GM03348 (cell line): ENCODE measurements around the gene PODN.
A peak's percentile ranks its signal among the peaks of the same experiment; 100 is the strongest.

ENCODE experiments used
- DNase-seq: peaks from one replicate; pipeline ENCODE4 v3.0.0; 2012; ENCODE audit warnings: low spot score

The PODN gene

GRCh38 chr1:53114581-53115400 lies 52.8 kb downstream of the PODN start:
- DNase-seq: no peak

- no peak for DNase-seq
These were observed 53.6 kb downstream of the PODN start for GRCh38 chr1:53115403-53116306.

GRCh38 chr1:53116307-53116810 lies 54.3 kb downstream of the PODN start:
- no peak for DNase-seq

- DNase-seq: no peak
These were observed 55.1 kb downstream of the PODN start for GRCh38 chr1:53116933-53117600.

- DNase-seq: no peak
These were observed 55.8 kb downstream of the PODN start for GRCh38 chr1:53117836-53118235.

- no peak for DNase-seq
These were observed 58.6 kb downstream of the PODN start for GRCh38 chr1:53120659-53121058.

GRCh38 chr1:53121319-53122172 lies 59.5 kb downstream of the PODN start:
- DNase-seq: peak; percentile 60

GRCh38 chr1:53122201-53122885 lies 60.3 kb downstream of the PODN start:
- peak; percentile 86 for DNase-seq

GRCh38 chr1:53122961-53123413 lies 61.0 kb downstream of the PODN start:
- DNase-seq: peak; percentile 20

- DNase-seq: peak; percentile 75
These were observed 61.6 kb downstream of the PODN start for GRCh38 chr1:53123453-53124140.

- DNase-seq: no peak
These were observed 63.1 kb downstream of the PODN start for GRCh38 chr1:53125122-53125521.

GRCh38 chr1:53125623-53126360 lies 63.8 kb downstream of the PODN start:
- no peak for DNase-seq

GRCh38 chr1:53126495-53126894 lies 64.5 kb downstream of the PODN start:
- no peak for DNase-seq

GRCh38 chr1:53127546-53127945 lies 65.5 kb downstream of the PODN start:
- DNase-seq: no peak

- DNase-seq: no peak
These were observed 66.4 kb downstream of the PODN start for GRCh38 chr1:53128401-53128800.

GRCh38 chr1:53129891-53130597 lies 68.0 kb downstream of the PODN start:
- no peak for DNase-seq

GRCh38 chr1:53130598-53130877 lies 68.5 kb downstream of the PODN start:
- no peak for DNase-seq

GRCh38 chr1:53130878-53131589 lies 69.0 kb downstream of the PODN start:
- no peak for DNase-seq
